SK-N-SH (cell line): Measurements from ENCODE around the gene CFAP65. TPM values are rescaled to one million over a fixed set of nuclear protein-coding genes. Genes with fewer than 3 reads are reported as not detected.
A peak's percentile ranks its signal among the peaks of the same experiment; 100 is the strongest.

Experiments
- CTCF ChIA-PET: fragments of 300-600, 350-600 bp; formaldehyde crosslinking; extraction: SDS; loops from one replicate; lab custom pipeline; 2021; lab: Yijun Ruan, JAX
- POLR2A ChIA-PET: fragments of 350-600 bp; sonication (Branson Sonifier 250); formaldehyde crosslinking; extraction: SDS; loops from one replicate; lab custom pipeline; 2020; ENCODE audit warnings: antibody characterized with exemption, inconsistent platforms; lab: Yijun Ruan, JAX
- DNase-seq: peaks from one replicate; pipeline ENCODE4 v3.0.0; 2012
- H2AFZ ChIP-seq: fragments of 200-600 bp; sonication (generic); 2 replicates; pipeline ENCODE4 v1.8.1; 2016; ENCODE audit warnings: antibody characterized with exemption, mild to moderate bottlenecking, low read depth
- H3F3A ChIP-seq: fragments of 200-600 bp; sonication (generic); replicated peaks from 2 replicates; pipeline ENCODE3; 2016; ENCODE audit warnings: antibody characterized with exemption, mild to moderate bottlenecking; ENCODE audit not compliant: insufficient read depth
- H3K27ac ChIP-seq, 2 experiments: fragments of 200-500 bp in 1 of 2; fragments of 200-600 bp in 1 of 2; sonication (Bioruptor generic) in 1 of 2; sonication (generic), shearing (Covaris generic) in 1 of 2; 2 replicates each; pipeline versions ENCODE4 v1.5.1 to v1.6.1; 2014 to 2016; ENCODE audit warnings: low read depth in 2 of 2, inconsistent platforms in 1 of 2, low read length in 1 of 2, mild to moderate bottlenecking in 1 of 2, mixed read lengths in 1 of 2
- H3K27me3 ChIP-seq: fragments of 200-600 bp; sonication (generic), shearing (Covaris generic); 2 replicates; pipeline ENCODE4 v1.6.1; 2016; ENCODE audit warnings: mixed run types; ENCODE audit not compliant: insufficient read depth
- H3K36me3 ChIP-seq, 2 experiments: fragments of 200-500 bp in 1 of 2; fragments of 200-600 bp in 1 of 2; sonication (Bioruptor generic) in 1 of 2; sonication (generic) in 1 of 2; replicated peaks in 1 of 2; 2 replicates each; pipeline versions ENCODE3 to v1.5.1; 2014 to 2016; ENCODE audit warnings: low read length in 1 of 2, mild to moderate bottlenecking in 1 of 2; ENCODE audit not compliant: insufficient read depth in 2 of 2, control insufficient read depth in 1 of 2
- H3K4me1 ChIP-seq, 2 experiments: fragments of 200-500 bp in 1 of 2; fragments of 200-600 bp in 1 of 2; sonication (Bioruptor generic) in 1 of 2; sonication (generic), shearing (Covaris generic) in 1 of 2; 2 replicates each; pipeline versions ENCODE4 v1.5.1 to v1.6.1; 2014 to 2016; ENCODE audit warnings: low read depth in 1 of 2, low read length in 1 of 2, mixed run types in 1 of 2; ENCODE audit not compliant: insufficient read depth in 2 of 2, control insufficient read depth in 1 of 2
- H3K4me2 ChIP-seq: fragments of 200-600 bp; sonication (generic), shearing (Covaris generic); 2 replicates; pipeline ENCODE4 v1.6.1; 2017; ENCODE audit warnings: mixed run types
- H3K4me3 ChIP-seq, 2 experiments: fragments of 200-500 bp in 1 of 2; fragments of 200-600 bp in 1 of 2; sonication (Bioruptor generic) in 1 of 2; sonication (generic), shearing (Covaris generic) in 1 of 2; 2 replicates each; pipeline versions ENCODE4 v1.5.1 to v1.8.1; 2014 to 2016; ENCODE audit warnings: low read depth in 2 of 2, inconsistent platforms in 1 of 2, low read length in 1 of 2, mild to moderate bottlenecking in 1 of 2, mixed read lengths in 1 of 2, moderate library complexity in 1 of 2
- H3K79me2 ChIP-seq: fragments of 200-600 bp; sonication (generic); 2 replicates; pipeline ENCODE4 v1.8.1; 2017; ENCODE audit warnings: mild to moderate bottlenecking; ENCODE audit not compliant: insufficient read depth
- H3K9ac ChIP-seq: fragments of 200-600 bp; sonication (generic); 2 replicates; pipeline ENCODE4 v1.6.1; 2017; ENCODE audit warnings: mixed run types
- H3K9me2 ChIP-seq: fragments of 200-600 bp; sonication (generic); 2 replicates; pipeline ENCODE4 v1.6.1; 2017; ENCODE audit warnings: mixed run types
- H3K9me3 ChIP-seq: fragments of 200-600 bp; sonication (generic); 2 replicates; pipeline ENCODE4 v1.6.1; 2017; ENCODE audit warnings: mixed run types, mild to moderate bottlenecking, moderate library complexity
- H4K20me1 ChIP-seq: fragments of 200-600 bp; sonication (generic); 2 replicates; pipeline ENCODE4 v1.6.1; 2017; ENCODE audit warnings: mild to moderate bottlenecking, mixed run types; ENCODE audit not compliant: insufficient read depth
- EZH2phosphoT487 ChIP-seq: fragments of 200-600 bp; sonication (generic); IDR thresholded peaks from 2 replicates; pipeline ENCODE4 v1.6.1; 2017; ENCODE audit warnings: low read depth, mixed run types, mild to moderate bottlenecking, antibody characterized with exemption, moderate library complexity, borderline replicate concordance
- MEF2A ChIP-seq: IDR thresholded peaks from 2 replicates; pipeline ENCODE4 v1.4.0; 2012; ENCODE audit warnings: low read depth, borderline replicate concordance
- NRF1 ChIP-seq: IDR thresholded peaks from 2 replicates; pipeline ENCODE4 v1.6.1; 2012; ENCODE audit warnings: low read depth, mild to moderate bottlenecking, low read length
- WGBS: methylation state at CpG from one replicate; pipeline ENCODE4 v1.1.6; 2017; ENCODE audit warnings: low lambda C conversion rate; 5-methylcytosine and 5-hydroxymethylcytosine counted together
- polyA plus RNA-seq, 3 experiments: library from polyadenylated mRNA; depleted of rRNA; stranded (reverse); fragments of >200 nt; gene quantifications; 2 replicates each; pipeline ENCODE4 v1.2.3, GENCODE V29; 2012
- TF ChIP-seq, protein P1 (sequence below): fragments of 150-350 bp; IDR thresholded peaks from 2 replicates; pipeline ENCODE4 v1.6.1; 2017; ENCODE audit warnings: antibody characterized with exemption, low read length, low read depth, borderline replicate concordance
- TF ChIP-seq, protein P2 (sequence below): fragments of 200-600 bp; sonication (generic); IDR thresholded peaks from 2 replicates; pipeline ENCODE4 v1.6.1; 2017; ENCODE audit warnings: antibody characterized with exemption, mild to moderate bottlenecking, moderate library complexity

Gene CFAP65
- polyA plus RNA-seq, 1 of the 3 experiments (the other 2 are of a cell fraction): 0.95 TPM

DNA sequence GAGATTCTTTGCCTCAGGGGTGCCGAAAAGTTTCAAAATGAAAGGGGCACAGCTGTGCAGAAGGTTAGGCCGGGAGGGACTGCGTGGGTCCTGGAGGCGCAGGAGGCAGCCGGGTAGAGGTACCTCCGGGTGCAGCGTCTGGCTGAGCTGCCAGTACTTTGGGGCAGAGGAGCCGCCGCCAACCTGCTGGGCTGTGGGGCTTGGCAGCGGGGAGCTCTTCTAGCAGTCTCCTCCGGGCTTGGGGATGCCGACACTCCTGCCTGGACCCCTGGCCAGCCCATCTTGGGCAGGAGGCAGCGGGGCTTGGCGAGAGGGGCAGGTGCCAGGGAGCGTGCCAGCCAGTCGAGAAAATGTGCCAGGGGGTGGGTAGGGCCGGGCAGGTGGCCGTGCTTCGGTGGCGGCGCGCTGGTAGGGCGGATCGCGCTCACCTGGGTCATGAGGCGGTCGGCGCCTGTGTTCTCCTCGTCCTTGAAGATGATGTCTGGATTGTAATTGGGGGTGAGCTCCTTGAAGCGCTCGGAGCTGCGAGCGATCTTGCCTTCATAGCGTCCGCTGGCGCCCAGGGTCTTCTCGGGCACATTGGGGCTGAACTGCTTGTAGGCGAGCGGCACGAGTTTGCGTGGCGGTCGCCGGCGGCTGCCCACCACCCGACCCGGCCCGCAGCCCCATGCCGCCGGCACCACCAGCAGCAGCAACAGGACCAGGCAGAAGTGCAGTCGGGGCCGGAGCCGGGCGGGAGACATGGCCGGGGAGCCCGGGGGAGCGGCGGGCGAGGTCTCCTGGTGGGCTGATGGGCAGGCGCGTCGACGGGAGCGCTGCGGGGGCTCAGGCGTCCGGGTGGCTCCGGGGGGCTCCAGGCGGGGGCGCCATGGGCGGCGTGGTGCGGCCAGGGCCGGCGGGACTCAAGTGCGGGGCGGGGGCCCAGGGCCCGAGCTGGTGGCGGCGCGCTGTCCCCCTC, 18.7 kb upstream of the CFAP65 start:
- TF ChIP-seq EZH2phosphoT487: peak; percentile 59; the same call in 1 of the 2 replicates
- TF ChIP-seq, protein P1, sequence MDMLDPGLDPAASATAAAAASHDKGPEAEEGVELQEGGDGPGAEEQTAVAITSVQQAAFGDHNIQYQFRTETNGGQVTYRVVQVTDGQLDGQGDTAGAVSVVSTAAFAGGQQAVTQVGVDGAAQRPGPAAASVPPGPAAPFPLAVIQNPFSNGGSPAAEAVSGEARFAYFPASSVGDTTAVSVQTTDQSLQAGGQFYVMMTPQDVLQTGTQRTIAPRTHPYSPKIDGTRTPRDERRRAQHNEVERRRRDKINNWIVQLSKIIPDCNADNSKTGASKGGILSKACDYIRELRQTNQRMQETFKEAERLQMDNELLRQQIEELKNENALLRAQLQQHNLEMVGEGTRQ: no peak
- peaks cover 0 to 16% of the 10 kb centered on the region in 2 experiments; a peak in 1 of 4 replicates for H3K4me1 ChIP-seq
- CTCF ChIA-PET: interaction anchor here (0.8 to 15.5 kb wide), 20 partner anchors 8 to 207 kb away, joined by 3 to 205 read pairs (median 5); partner anchors contain the start of genes CFAP65 and NHEJ1
- POLR2A ChIA-PET: interaction anchor here (1.3 kb wide), 1 partner anchor 55 kb away, joined by 3 read pairs; no protein-coding TSS in a partner anchor
- H3K79me2 ChIP-seq: no peaks in the 10 kb centered on the region
- no peaks in the 10 kb centered on the region for H3K36me3 ChIP-seq
- no peaks in the 10 kb centered on the region for H3K9me2 ChIP-seq
- H3F3A ChIP-seq: peaks cover 3% of the 10 kb centered on the region
- H3K4me3 ChIP-seq: peak overlapping the region; percentile 12 to 19; a peak in 1 of 4 replicates
- no peak overlapping the region for H2AFZ ChIP-seq
- peaks cover 7% of the 10 kb centered on the region for H4K20me1 ChIP-seq
- no peaks in the 10 kb centered on the region for H3K9me3 ChIP-seq
- 11% methylated on average over 17 of the region's 81 CpGs for WGBS
- H3K27me3 ChIP-seq: peaks cover 40% of the 10 kb centered on the region
- DNase-seq: peak; percentile 74
- H3K4me2 ChIP-seq: peak overlapping the region; percentile 52; the same call in 1 of the 2 replicates
- no peak overlapping the region for H3K27ac ChIP-seq
- no peak overlapping the region for H3K9ac ChIP-seq

DNA sequence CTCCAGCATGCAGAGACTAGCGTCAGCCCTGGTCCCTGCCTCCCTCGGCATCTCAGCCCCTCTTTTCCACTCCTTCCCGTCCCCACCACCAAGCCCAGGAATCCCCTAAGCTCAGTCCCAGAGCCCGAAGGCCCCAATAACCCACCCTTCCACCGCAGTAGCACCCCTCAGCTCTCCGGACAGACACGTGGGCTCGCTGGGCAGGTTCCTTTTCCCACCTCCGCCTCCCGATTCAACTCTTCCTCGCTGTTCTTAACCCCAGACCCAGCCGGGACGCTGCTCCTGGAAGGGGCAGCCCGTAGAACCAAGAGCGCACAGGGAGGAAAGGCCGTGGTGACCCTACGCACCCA, 18.0 kb upstream of the CFAP65 start:
- ChIA-PET POLR2A (interaction anchor here (0.5 to 1.3 kb wide), 2 partner anchors 54 to 224 kb away, joined by 3 read pairs; no protein-coding TSS in a partner anchor), CTCF (interaction anchor here (0.7 to 15.5 kb wide), 23 partner anchors 9 to 206 kb away, joined by 3 to 205 read pairs (median 11); partner anchors contain the start of genes CFAP65, CRYBA2 and NHEJ1)
- Histone ChIP-seq H3K27ac (no peak overlapping the region), H3K36me3 (no peaks in the 10 kb centered on the region), H3K79me2 (no peaks in the 10 kb centered on the region), H3K4me1 (peaks cover 0 to 16% of the 10 kb centered on the region in 2 experiments; a peak in 1 of 4 replicates), H3K27me3 (peaks cover 40% of the 10 kb centered on the region), H3K9ac (no peak overlapping the region), H3K4me2 (peak overlapping the region; percentile 52; the same call in 1 of the 2 replicates), H2AFZ (no peak overlapping the region), H4K20me1 (peaks cover 7% of the 10 kb centered on the region), H3K9me2 (no peaks in the 10 kb centered on the region), H3F3A (peaks cover 3% of the 10 kb centered on the region), H3K9me3 (no peaks in the 10 kb centered on the region), H3K4me3 (peak overlapping the region; percentile 10 to 12; a peak in 2 of 4 replicates)
- DNase-seq: no peak
- 16% methylated on average over 14 of the region's 17 CpGs for WGBS
- TF ChIP-seq, protein P1: no peak
- TF ChIP-seq, protein P2, sequence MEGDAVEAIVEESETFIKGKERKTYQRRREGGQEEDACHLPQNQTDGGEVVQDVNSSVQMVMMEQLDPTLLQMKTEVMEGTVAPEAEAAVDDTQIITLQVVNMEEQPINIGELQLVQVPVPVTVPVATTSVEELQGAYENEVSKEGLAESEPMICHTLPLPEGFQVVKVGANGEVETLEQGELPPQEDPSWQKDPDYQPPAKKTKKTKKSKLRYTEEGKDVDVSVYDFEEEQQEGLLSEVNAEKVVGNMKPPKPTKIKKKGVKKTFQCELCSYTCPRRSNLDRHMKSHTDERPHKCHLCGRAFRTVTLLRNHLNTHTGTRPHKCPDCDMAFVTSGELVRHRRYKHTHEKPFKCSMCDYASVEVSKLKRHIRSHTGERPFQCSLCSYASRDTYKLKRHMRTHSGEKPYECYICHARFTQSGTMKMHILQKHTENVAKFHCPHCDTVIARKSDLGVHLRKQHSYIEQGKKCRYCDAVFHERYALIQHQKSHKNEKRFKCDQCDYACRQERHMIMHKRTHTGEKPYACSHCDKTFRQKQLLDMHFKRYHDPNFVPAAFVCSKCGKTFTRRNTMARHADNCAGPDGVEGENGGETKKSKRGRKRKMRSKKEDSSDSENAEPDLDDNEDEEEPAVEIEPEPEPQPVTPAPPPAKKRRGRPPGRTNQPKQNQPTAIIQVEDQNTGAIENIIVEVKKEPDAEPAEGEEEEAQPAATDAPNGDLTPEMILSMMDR: no peak
- TF ChIP-seq MEF2A: no peak
- no peak for TF ChIP-seq NRF1
